DMS153 treated with DMSO at 0.1 percent for 48 hours (cell line): Measurements from ENCODE around the gene HYCC1.
A peak's percentile ranks its signal among the peaks of the same experiment; 100 is the strongest.

Experiments
- DNase-seq: peaks from one replicate; lab custom pipeline; 2025; ENCODE audit not compliant: unreplicated experiment; lab: John Stamatoyannopoulos, UW

HYCC1 gene

GRCh38 chr7:23017309-23017708 lies 3.4 kb upstream of the HYCC1 start:
- DNase-seq, result no peak

GRCh38 chr7:23016345-23017253 lies 2.7 kb upstream of the HYCC1 start:
- no peak for DNase-seq

DNA sequence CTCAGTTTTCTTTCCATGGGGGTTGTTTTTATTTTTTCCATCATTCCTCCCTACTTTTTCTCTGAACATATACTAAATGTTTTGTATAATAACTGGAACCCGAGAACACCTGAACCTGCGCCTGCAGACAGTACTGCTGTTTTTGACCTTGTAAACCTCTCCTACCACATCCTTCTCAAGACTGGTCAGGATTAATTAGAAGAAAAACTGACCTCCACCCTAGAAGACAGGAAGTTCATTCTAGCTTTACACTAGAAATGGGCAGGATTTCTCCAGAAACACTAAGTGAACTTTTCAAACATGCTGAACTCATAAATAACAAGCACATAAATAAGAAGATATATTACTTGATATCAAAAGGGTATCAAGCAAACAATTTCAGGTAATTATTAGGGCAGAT lies 751 bp upstream of the HYCC1 start:
- DNase-seq, result no peak

- peak; percentile 29 for DNase-seq
These were observed 819 bp downstream of the HYCC1 start for GRCh38 chr7:23012908-23013714.

DNA sequence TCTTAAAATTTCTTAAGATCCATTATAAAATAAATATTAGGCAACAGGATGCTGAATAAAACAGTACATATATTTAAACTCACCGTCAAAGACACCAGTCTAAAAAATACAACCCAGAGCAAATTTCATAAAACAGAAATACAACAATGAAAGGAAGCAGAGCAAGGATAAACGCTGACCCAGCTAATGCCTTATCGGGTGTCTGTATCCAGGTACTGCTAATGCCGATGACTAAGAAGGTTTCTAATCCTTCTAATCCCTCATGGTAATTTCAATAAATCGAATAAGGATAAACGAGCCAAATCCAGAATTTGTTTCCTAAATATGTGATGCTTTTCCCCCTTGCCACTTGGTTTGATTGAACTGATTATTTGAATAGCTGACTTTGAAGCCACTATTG lies 1.7 kb downstream of the HYCC1 start:
- DNase-seq, result no peak

GRCh38 chr7:23011222-23011924 lies 2.6 kb downstream of the HYCC1 start:
- no peak for DNase-seq

- DNase-seq, result no peak
These were observed 4.6 kb downstream of the HYCC1 start for GRCh38 chr7:23009303-23009702.

- no peak for DNase-seq
These were observed 9.7 kb downstream of the HYCC1 start for GRCh38 chr7:23004247-23004520.

DNA sequence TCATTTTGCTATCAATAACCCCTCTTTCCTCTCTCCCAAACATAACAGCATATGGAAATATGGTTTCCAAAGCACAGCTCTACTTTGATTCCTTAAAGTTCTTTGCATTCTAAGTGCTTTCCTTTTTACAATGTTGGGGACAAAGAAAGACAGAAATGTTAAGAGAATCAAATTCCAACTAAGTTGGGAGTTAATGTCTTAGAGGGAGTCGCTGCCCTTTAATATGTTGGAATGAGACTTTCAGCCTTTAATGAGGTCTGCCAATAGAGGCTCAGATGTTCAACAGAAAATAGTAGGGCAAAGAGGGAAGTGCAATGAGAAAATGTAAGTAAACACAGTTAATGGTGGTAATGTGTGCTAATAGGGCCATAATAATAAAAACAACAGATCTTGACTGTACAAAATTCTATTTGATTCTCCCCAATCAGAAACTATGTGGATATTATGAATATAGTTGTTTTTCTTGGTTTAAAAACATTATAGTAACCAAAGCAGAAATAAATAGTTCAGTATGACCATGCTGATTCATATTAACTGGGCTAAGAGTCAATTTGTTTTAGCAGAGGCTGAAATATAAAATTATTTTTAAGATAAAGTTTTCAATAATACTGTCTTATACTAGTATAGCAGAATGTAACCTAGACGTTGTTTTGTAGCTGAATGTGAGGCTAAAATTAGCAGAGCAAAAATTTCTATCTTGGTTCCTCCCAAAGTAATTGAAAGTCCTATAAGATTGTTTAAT lies 10.3 kb downstream of the HYCC1 start:
- DNase-seq, result no peak

- no peak for DNase-seq
These were observed 11.2 kb downstream of the HYCC1 start for GRCh38 chr7:23002698-23003097.

- no peak for DNase-seq
These were observed 12.3 kb downstream of the HYCC1 start for GRCh38 chr7:23001610-23002009.

DNA sequence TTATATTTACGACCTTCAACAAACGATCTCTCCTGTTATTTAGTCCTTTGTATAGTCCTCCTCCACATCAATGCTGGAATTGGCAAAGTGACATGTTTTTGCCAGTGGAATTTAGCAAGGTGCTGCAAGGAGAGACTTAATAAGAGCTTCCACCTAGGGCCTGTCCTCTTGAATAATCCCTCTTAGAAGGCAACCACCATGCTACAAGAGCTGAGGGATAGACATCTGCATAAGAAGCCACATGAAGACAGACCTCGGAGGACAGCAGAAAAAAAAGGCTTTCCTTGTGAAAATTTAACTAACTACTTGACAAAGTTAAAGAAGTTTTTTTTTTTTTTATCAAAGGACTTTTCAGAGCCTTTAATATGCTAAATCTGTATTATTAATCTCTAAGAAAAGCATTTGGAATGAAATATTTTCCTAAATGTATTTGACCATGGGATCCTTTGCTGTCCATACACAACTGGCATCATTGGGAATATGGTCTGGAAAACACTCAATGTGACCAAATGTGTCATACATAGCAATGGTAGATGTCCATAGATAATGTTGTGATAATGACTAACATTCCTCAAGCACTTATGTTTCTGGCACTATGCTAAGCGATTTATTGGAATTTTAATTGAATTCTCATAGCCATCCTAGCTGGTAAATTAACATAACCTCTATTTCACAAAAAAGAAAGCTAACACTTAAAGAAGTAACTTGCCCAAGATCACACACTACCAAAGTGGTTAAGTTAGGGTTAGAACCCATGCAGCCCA lies 13.2 kb downstream of the HYCC1 start:
- DNase-seq, result no peak

DNA sequence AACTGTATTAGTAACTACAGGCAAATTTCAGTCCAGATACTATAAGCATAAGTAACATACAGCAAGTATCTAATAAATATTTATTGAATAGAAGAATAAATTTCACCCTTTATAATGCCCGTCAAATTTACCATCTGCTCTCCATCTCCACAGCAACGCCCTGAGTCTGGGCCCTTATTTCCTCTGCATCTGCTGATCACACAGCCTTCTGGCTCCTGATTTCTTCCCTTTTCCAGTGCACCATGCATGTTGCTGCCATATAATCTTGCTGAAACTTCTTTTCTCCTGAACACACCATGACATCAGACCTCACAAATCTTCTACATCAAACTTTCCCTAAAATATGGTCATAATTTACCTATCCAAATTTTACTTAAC lies 15.4 kb downstream of the HYCC1 start:
- DNase-seq, result no peak

DNA sequence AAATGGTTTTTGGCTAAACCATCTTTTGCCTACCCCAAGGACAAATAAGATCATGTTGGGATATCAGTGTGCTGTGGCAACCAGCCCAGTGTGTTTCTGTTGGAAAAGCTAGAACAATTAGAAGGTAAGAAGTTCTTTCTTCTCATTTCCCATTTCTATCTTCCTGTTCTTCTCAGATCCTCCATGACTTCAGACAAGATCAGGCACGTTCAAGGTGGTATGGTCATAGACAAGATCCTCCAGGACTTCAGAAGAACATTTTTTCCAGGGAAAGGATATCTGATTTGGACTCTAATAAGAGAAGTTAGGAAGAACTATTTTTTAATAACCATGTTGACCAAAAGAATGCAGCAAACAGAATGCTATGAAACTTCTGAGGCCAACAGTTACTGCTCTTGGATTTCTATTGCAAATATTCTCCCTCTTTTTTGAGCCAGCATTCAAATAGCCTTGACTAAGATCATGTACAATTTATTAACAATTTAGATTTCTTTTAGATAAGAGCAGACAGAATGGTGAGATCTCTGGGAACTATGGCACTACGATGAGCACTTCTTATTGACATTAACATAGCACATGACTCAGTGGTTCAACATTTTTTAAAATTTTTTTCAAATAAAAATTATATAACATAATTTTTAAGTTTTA lies 15.9 kb downstream of the HYCC1 start:
- no peak for DNase-seq

DNA sequence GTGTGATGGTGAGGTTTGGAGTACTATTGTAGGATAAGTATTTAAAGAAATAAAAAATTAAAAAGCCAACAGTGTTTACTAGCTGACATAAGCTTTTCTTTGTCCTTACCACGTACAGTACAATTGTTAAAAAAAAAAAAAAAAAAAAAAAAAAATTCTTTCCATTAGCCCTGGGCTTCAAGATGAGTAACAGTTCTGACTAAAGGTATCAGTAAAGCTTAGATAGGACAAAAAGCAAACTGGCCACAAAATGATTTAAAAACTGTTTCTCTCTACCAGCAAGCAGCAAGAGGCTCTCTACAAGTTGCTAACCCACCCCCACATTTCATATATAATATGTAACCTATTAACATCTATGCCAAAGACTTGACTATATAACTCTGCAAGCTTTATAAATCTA lies 17.5 kb downstream of the HYCC1 start:
- DNase-seq, result no peak

- no peak for DNase-seq
These were observed 18.9 kb downstream of the HYCC1 start for GRCh38 chr7:22995011-22995410.

GRCh38 chr7:22992874-22993840 lies 20.8 kb downstream of the HYCC1 start:
- DNase-seq, result no peak

DNA sequence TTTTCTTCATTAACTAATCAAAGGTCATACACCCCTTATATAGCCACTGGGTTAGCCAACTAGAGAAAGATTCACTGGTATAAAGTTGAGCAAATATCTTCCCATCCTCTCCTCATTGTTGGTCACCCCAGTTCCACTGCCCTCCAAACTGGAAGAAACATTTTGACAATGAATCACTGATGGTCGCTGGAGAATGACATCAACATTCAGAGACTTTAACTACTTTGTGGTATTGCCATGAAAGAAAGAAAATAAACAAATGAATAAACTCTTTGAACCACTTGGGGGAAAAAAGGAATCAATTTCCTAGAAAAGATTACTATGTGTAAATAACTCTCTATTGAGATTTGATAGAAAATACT lies 23.4 kb downstream of the HYCC1 start:
- DNase-seq, result no peak
